HepG2 (cell line): ENCODE data around the gene EFNA2. TPM values are rescaled to one million over a fixed set of nuclear protein-coding genes. Genes with fewer than 3 reads are reported as not detected.

Experiments
- ATF7 ChIP-seq, 2 experiments: fragments of 450-650 bp in 1 of 2; sonication (generic) in 1 of 2; formaldehyde crosslinking in 1 of 2; IDR thresholded peaks; 2 replicates each; pipeline versions ENCODE4 v1.4.0 to v1.6.1; 2016 to 2020; ENCODE audit warnings: antibody characterized with exemption in 1 of 2, mild to moderate bottlenecking in 1 of 2, missing genetic modification reagents in 1 of 2
- BRCA1 ChIP-seq: sonication (generic); formaldehyde crosslinking; IDR thresholded peaks from 2 replicates; pipeline ENCODE4 v1.4.0; 2020; ENCODE audit warnings: missing genetic modification reagents
- CCDC6 ChIP-seq: sonication (generic); formaldehyde crosslinking; IDR thresholded peaks from 2 replicates; pipeline ENCODE4 v1.8.1; 2022; ENCODE audit warnings: mild to moderate bottlenecking, missing genetic modification reagents, moderate library complexity
- DNMT1 ChIP-seq: sonication (generic); formaldehyde crosslinking; IDR thresholded peaks from 2 replicates; pipeline ENCODE4 v1.5.1; 2020; ENCODE audit warnings: mild to moderate bottlenecking, missing genetic modification reagents
- FLYWCH1 ChIP-seq: sonication (generic); formaldehyde crosslinking; IDR thresholded peaks from 2 replicates; pipeline ENCODE4 v1.8.1; 2023; ENCODE audit warnings: mild to moderate bottlenecking, missing genetic modification reagents
- ISX ChIP-seq: sonication (generic); formaldehyde crosslinking; conservative IDR thresholded peaks from 2 replicates; pipeline ENCODE4 v1.5.0; 2020; ENCODE audit warnings: missing genetic modification reagents
- MATR3 ChIP-seq: sonication (generic); formaldehyde crosslinking; IDR thresholded peaks from 2 replicates; pipeline ENCODE4 v1.4.0; 2020; ENCODE audit warnings: missing genetic modification reagents
- PHF21A ChIP-seq: sonication (generic); formaldehyde crosslinking; IDR thresholded peaks from 2 replicates; pipeline ENCODE4 v1.5.0; 2020; ENCODE audit warnings: mild to moderate bottlenecking, missing genetic modification reagents
- RFX1 ChIP-seq: fragments of 450-650 bp; IDR thresholded peaks from 2 replicates; pipeline ENCODE4 v1.6.1; 2017
- SALL2 ChIP-seq: sonication (generic); formaldehyde crosslinking; IDR thresholded peaks from 2 replicates; pipeline ENCODE4 v1.8.1; 2023; ENCODE audit warnings: mild to moderate bottlenecking, missing genetic modification reagents, inconsistent platforms
- SRY ChIP-seq: sonication (generic); formaldehyde crosslinking; IDR thresholded peaks from 2 replicates; pipeline ENCODE4 v1.8.0; 2022; ENCODE audit warnings: mild to moderate bottlenecking, missing genetic modification reagents
- TCF7L2 ChIP-seq: IDR thresholded peaks from 2 replicates; pipeline ENCODE4 v1.6.1; 2011; ENCODE audit warnings: mild to moderate bottlenecking, low read depth, low read length, moderate library complexity
- TEAD3 ChIP-seq: optimal IDR thresholded peaks from 2 replicates; pipeline ENCODE3; 2016; ENCODE audit warnings: borderline replicate concordance
- TP53 ChIP-seq: sonication (generic); formaldehyde crosslinking; conservative IDR thresholded peaks from 2 replicates; pipeline ENCODE4 v1.4.0; 2020; ENCODE audit warnings: missing genetic modification reagents
- ZNF33A ChIP-seq: sonication (generic); formaldehyde crosslinking; IDR thresholded peaks from 2 replicates; pipeline ENCODE4 v1.5.1; 2020; ENCODE audit warnings: missing genetic modification reagents, mild to moderate bottlenecking, moderate library complexity, borderline replicate concordance
- ZNF572 ChIP-seq: sonication (generic); formaldehyde crosslinking; IDR thresholded peaks from 2 replicates; pipeline ENCODE4 v1.5.1; 2020; ENCODE audit warnings: mild to moderate bottlenecking, missing genetic modification reagents
- ZNF713 ChIP-seq: sonication (generic); formaldehyde crosslinking; IDR thresholded peaks from 2 replicates; pipeline ENCODE4 v1.4.0; 2020; ENCODE audit warnings: mild to moderate bottlenecking, missing genetic modification reagents
- ZZZ3 ChIP-seq: sonication (generic); formaldehyde crosslinking; IDR thresholded peaks from 2 replicates; pipeline ENCODE4 v1.4.0; 2020; ENCODE audit warnings: missing genetic modification reagents, mild to moderate bottlenecking, borderline replicate concordance
- polyA plus RNA-seq, 8 experiments: library from polyadenylated mRNA; depleted of rRNA in 3 of 8; stranded (reverse) in 7 of 8; unstranded in 1 of 8; fragments of >200 nt; fragmentation: Illumina TruSeq in 4 of 8; extraction: Trizol in 4 of 8; gene quantifications; 2 replicates each; pipeline versions ENCODE4 v1.2.1 to v1.2.3, GENCODE V29; 2011 to 2016; ENCODE audit warnings: low read depth in 4 of 8, missing spikeins in 1 of 8, mixed read lengths in 1 of 8; ENCODE audit not compliant: insufficient read depth in 1 of 8
- total RNA-seq, 5 experiments: library from RNA; depleted of rRNA; stranded (reverse); fragments of >200 nt; fragmentation: Illumina TruSeq; extraction: Trizol; gene quantifications; 2 replicates each; pipeline ENCODE4 v1.2.3, GENCODE V29; 2016; ENCODE audit warnings: low read depth in 1 of 5
- TF ChIP-seq, protein P1 (sequence below): sonication (generic); formaldehyde crosslinking; IDR thresholded peaks from 2 replicates; pipeline ENCODE4 v1.4.0; 2020; ENCODE audit warnings: missing genetic modification reagents, low read depth, mild to moderate bottlenecking, borderline replicate concordance
- TF ChIP-seq, protein P2 (sequence below): sonication (generic); formaldehyde crosslinking; IDR thresholded peaks from 2 replicates; pipeline ENCODE4 v1.4.0; 2020; ENCODE audit warnings: missing genetic modification reagents
- TF ChIP-seq, protein P3 (sequence below): sonication (generic); formaldehyde crosslinking; IDR thresholded peaks from 2 replicates; pipeline ENCODE4 v1.5.0; 2020; ENCODE audit warnings: mild to moderate bottlenecking, missing genetic modification reagents, borderline replicate concordance

Gene EFNA2
- total and polyA plus RNA-seq, 2 of the 13 experiments (the other 11 are each of a cell fraction or from before 2014, with no cell fraction given), result 6.0 to 9.9 TPM

DNA sequence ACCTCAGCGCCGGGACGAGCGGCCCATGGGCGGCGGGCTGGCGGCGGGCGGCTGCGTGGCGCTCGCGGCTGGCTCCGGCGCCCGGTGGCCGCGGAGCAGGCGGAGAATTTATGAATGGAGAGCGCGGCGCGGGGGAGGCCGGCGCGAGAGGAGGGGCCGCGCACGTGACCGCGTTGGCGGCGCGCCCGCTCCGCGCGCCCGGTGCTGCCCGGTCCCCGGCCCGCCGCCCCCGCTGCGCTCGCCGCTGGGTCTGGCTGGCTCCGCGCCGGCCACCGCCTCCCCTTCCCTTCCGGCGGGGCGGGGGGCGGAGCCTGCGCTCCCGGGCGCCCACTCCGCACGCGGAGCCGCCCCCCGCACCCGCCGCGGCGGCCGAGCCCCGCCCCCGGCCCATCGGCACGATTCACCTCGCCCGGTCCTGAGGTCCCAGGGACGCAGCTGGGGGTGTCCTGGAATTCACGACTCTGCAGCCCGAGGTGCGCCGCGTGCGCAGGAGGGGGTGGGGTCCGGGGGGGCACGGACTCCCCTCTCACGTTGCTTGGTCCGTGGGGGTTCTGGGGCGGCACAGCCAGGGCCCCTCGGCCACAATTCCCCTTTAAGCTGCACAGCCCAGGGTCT, 47.8 kb upstream of the EFNA2 start, which contains the start of gene CBARP (continued):
- TF ChIP-seq FLYWCH1 (no peak), ZNF713 (no peak), TEAD3 (CRISPR knock-in tag) (peak; percentile 3), TP53 (CRISPR knock-in tag) (no peak), DNMT1 (no peak), SRY (no peak), TCF7L2 (no peak), CCDC6 (CRISPR knock-in tag) (no peak), ZNF33A (CRISPR knock-in tag) (no peak), SALL2 (CRISPR knock-in tag) (no peak), PHF21A (CRISPR knock-in tag) (0 out of 2 replicates have a peak, but pooled peaks have one; percentile 14), RFX1 (no peak), MATR3 (CRISPR knock-in tag) (no peak), ZNF572 (CRISPR knock-in tag) (no peak), ISX (CRISPR knock-in tag) (no peak), BRCA1 (CRISPR knock-in tag) (no peak), ZZZ3 (no peak), ATF7 (IDR thresholded peaks at IDR 0.05) (no peak), ATF7 (CRISPR knock-in tag; IDR thresholded peaks at IDR 0.05) (no peak)
- TF ChIP-seq, protein P1, sequence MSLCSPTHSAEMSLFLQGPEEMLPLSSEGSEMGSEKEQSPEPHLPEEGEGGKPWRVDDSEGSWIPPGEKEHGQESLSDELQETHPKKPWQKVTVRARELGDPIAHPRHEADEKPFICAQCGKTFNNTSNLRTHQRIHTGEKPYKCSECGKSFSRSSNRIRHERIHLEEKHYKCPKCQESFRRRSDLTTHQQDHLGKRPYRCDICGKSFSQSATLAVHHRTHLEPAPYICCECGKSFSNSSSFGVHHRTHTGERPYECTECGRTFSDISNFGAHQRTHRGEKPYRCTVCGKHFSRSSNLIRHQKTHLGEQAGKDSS, result no peak
- TF ChIP-seq, protein P2, sequence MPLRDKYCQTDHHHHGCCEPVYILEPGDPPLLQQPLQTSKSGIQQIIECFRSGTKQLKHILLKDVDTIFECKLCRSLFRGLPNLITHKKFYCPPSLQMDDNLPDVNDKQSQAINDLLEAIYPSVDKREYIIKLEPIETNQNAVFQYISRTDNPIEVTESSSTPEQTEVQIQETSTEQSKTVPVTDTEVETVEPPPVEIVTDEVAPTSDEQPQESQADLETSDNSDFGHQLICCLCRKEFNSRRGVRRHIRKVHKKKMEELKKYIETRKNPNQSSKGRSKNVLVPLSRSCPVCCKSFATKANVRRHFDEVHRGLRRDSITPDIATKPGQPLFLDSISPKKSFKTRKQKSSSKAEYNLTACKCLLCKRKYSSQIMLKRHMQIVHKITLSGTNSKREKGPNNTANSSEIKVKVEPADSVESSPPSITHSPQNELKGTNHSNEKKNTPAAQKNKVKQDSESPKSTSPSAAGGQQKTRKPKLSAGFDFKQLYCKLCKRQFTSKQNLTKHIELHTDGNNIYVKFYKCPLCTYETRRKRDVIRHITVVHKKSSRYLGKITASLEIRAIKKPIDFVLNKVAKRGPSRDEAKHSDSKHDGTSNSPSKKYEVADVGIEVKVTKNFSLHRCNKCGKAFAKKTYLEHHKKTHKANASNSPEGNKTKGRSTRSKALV (CRISPR knock-in tag), result 0 out of 2 replicates have a peak, but pooled peaks have one; percentile 37
- TF ChIP-seq, protein P3, sequence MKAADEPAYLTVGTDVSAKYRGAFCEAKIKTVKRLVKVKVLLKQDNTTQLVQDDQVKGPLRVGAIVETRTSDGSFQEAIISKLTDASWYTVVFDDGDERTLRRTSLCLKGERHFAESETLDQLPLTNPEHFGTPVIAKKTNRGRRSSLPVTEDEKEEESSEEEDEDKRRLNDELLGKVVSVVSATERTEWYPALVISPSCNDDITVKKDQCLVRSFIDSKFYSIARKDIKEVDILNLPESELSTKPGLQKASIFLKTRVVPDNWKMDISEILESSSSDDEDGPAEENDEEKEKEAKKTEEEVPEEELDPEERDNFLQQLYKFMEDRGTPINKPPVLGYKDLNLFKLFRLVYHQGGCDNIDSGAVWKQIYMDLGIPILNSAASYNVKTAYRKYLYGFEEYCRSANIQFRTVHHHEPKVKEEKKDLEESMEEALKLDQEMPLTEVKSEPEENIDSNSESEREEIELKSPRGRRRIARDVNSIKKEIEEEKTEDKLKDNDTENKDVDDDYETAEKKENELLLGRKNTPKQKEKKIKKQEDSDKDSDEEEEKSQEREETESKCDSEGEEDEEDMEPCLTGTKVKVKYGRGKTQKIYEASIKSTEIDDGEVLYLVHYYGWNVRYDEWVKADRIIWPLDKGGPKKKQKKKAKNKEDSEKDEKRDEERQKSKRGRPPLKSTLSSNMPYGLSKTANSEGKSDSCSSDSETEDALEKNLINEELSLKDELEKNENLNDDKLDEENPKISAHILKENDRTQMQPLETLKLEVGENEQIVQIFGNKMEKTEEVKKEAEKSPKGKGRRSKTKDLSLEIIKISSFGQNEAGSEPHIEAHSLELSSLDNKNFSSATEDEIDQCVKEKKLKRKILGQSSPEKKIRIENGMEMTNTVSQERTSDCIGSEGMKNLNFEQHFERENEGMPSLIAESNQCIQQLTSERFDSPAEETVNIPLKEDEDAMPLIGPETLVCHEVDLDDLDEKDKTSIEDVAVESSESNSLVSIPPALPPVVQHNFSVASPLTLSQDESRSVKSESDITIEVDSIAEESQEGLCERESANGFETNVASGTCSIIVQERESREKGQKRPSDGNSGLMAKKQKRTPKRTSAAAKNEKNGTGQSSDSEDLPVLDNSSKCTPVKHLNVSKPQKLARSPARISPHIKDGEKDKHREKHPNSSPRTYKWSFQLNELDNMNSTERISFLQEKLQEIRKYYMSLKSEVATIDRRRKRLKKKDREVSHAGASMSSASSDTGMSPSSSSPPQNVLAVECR, result peak; percentile 43; the same call in 1 of the 2 replicates
